ENCODE results near the gene GALNT14.

- no peak for TF ChIP-seq CTCF (IDR thresholded peaks at IDR 0.05)
- TF ChIP-seq EZH2 (IDR thresholded peaks at IDR 0.05; ENCODE audit: borderline replicate concordance, insufficient read depth, low read depth, low read length, poor library complexity, severe bottlenecking) = no peak
Observed at GRCh38 chr2:30948130-30948529, 190.1 kb downstream of the GALNT14 start.

All from B cell (primary cell).